SK-N-SH (cell line): ENCODE results near the gene CLDN3.

ENCODE experiments used
- EP300 ChIP-seq, 2 experiments: IDR thresholded peaks; 2 replicates each; pipeline versions ENCODE4 v1.4.0 to v1.6.1; 2012; ENCODE audit warnings: borderline replicate concordance in 1 of 2, low read depth in 1 of 2, low read length in 1 of 2
- TF ChIP-seq, protein P1 (sequence below): fragments of 200-600 bp; sonication (generic); IDR thresholded peaks from 2 replicates; pipeline ENCODE4 v1.6.1; 2017; ENCODE audit warnings: antibody characterized with exemption, mild to moderate bottlenecking, moderate library complexity

- TF ChIP-seq, protein P1, sequence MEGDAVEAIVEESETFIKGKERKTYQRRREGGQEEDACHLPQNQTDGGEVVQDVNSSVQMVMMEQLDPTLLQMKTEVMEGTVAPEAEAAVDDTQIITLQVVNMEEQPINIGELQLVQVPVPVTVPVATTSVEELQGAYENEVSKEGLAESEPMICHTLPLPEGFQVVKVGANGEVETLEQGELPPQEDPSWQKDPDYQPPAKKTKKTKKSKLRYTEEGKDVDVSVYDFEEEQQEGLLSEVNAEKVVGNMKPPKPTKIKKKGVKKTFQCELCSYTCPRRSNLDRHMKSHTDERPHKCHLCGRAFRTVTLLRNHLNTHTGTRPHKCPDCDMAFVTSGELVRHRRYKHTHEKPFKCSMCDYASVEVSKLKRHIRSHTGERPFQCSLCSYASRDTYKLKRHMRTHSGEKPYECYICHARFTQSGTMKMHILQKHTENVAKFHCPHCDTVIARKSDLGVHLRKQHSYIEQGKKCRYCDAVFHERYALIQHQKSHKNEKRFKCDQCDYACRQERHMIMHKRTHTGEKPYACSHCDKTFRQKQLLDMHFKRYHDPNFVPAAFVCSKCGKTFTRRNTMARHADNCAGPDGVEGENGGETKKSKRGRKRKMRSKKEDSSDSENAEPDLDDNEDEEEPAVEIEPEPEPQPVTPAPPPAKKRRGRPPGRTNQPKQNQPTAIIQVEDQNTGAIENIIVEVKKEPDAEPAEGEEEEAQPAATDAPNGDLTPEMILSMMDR, result no peak
- no peak for TF ChIP-seq EP300 (IDR thresholded peaks at IDR 0.05; ENCODE audit: borderline replicate concordance in 1 of 2, low read depth in 1 of 2, low read length in 1 of 2)
These were observed 44.0 kb downstream of the CLDN3 start for GRCh38 chr7:73726083-73726466.
